Endothelial cell of umbilical vein (primary cell): Measurements from ENCODE around the gene TPP1.

Experiments used
- EZH2 ChIP-seq: IDR thresholded peaks from 2 replicates; pipeline ENCODE4 v1.6.1; 2012; ENCODE audit warnings: borderline replicate concordance, low read depth, mild to moderate bottlenecking, moderate library complexity, low read length, inconsistent platforms; ENCODE audit not compliant: severe bottlenecking
- POLR2A ChIP-seq: IDR thresholded peaks from 2 replicates; pipeline ENCODE4 v1.6.1; 2012; ENCODE audit warnings: low read depth, mild to moderate bottlenecking, control low read depth, low read length
- POLR2AphosphoS5 ChIP-seq: IDR thresholded peaks from 2 replicates; pipeline ENCODE4 v1.6.1; 2012; ENCODE audit warnings: low read depth, mild to moderate bottlenecking, control low read depth, low read length, moderate library complexity; ENCODE audit not compliant: insufficient read depth
- TF ChIP-seq, protein P1 (sequence below), 2 donors: IDR thresholded peaks; 1 replicate in 1 of 2; 2 replicates in 1 of 2; pipeline ENCODE4 v1.5.1; 2011; ENCODE audit warnings: low read length in 2 of 2, mild to moderate bottlenecking in 2 of 2, moderate library complexity in 2 of 2, control low read depth in 1 of 2, inconsistent platforms in 1 of 2, low read depth in 1 of 2; ENCODE audit not compliant: insufficient read depth in 1 of 2; ENCODE audit errors: extremely low read depth in 1 of 2

DNA sequence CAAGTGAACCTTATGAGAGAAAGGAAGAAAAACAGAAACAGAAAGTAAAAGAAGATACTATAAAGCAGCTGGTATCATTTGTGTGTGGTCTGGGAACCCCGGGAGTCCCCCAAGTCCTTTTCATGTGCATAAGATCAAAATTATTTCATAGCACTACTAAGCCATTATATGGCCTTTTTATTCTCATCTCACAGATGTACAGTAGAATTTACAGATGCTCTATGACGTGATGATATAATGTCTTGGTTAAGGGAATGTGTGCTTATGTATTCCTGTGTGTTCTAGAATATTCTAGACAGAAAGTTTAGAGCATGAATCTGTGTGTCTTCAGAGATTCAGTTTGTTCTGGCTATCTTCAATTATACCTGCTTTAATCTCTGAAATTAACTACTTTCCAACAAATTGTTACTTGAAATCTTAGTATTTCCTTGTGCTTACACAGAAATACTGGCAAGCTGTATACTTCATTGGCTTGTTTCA is 8.6 kb upstream of the TPP1 start:
- TF ChIP-seq, protein P1, sequence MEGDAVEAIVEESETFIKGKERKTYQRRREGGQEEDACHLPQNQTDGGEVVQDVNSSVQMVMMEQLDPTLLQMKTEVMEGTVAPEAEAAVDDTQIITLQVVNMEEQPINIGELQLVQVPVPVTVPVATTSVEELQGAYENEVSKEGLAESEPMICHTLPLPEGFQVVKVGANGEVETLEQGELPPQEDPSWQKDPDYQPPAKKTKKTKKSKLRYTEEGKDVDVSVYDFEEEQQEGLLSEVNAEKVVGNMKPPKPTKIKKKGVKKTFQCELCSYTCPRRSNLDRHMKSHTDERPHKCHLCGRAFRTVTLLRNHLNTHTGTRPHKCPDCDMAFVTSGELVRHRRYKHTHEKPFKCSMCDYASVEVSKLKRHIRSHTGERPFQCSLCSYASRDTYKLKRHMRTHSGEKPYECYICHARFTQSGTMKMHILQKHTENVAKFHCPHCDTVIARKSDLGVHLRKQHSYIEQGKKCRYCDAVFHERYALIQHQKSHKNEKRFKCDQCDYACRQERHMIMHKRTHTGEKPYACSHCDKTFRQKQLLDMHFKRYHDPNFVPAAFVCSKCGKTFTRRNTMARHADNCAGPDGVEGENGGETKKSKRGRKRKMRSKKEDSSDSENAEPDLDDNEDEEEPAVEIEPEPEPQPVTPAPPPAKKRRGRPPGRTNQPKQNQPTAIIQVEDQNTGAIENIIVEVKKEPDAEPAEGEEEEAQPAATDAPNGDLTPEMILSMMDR (IDR thresholded peaks at IDR 0.05; ENCODE audit: extremely low read depth in 1 of 2, insufficient read depth in 1 of 2, low read depth in 1 of 2, low read length in 2 of 2) = no peak
- no peak for TF ChIP-seq EZH2
- TF ChIP-seq POLR2A = no peak
- TF ChIP-seq POLR2AphosphoS5 = no peak
